Right renal pelvis (tissue), 4 donors: ENCODE results near the gene GPR18. TPM values are rescaled to one million over a fixed set of nuclear protein-coding genes. Genes with fewer than 3 reads are reported as not detected.

Source experiments
- DNase-seq, 4 donors: peaks; one replicate each; pipeline ENCODE4 v3.0.0-alpha.2; 2013; ENCODE audit warnings: low read depth in 4 of 4, low spot score in 3 of 4, missing footprints in 1 of 4
- polyA plus RNA-seq, 4 donors: library from polyadenylated mRNA; unstranded; fragments of 120-200 nt; gene quantifications; one replicate each; pipeline ENCODE4 v1.2.1, GENCODE V29; 2013; ENCODE audit not compliant: insufficient read length in 4 of 4

Gene GPR18
- polyA plus RNA-seq, 4 donors, result 0.16 to 0.33 (median 0.31) TPM; not detected in 1

DNA sequence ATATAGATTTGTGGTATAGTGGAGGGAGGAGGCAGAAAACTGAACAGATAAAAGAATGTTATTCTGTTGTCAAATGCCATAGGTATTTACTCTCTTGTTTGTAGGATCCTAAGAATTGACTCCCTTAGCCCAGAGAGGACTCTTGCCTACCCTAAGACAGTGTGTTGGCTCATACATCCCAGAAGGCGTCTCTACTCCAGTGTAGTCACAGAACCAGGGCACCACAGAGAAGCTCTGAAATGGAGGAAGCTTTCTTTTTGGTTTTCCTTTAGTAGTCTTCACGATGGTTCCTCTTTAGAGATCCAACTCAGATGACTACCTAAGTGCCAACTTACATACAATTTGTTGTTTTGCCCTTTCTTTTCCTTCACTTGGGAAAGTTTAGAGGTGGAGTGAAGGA is 35.0 kb upstream of the GPR18 start:
- no peak for DNase-seq

DNA sequence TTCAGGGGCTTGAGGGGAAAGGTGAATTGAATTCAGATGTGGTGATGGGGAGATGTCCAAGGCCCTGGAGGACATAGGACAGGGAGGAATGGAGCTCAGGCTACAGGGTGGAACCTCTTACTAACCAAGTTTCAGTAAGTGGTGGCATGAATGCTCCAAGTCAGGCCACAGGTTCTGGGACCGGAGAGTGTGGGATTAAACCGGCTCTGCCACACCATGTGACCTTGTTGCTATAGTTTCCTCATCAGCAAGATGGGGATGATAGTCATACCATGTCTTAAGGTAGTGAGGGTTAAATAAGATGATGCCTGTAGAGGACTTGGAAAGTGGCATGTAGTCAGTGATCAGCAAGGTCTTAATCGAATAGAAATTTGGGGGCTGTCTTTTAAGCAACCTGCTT is 32.7 kb upstream of the GPR18 start:
- no peak for DNase-seq

DNA sequence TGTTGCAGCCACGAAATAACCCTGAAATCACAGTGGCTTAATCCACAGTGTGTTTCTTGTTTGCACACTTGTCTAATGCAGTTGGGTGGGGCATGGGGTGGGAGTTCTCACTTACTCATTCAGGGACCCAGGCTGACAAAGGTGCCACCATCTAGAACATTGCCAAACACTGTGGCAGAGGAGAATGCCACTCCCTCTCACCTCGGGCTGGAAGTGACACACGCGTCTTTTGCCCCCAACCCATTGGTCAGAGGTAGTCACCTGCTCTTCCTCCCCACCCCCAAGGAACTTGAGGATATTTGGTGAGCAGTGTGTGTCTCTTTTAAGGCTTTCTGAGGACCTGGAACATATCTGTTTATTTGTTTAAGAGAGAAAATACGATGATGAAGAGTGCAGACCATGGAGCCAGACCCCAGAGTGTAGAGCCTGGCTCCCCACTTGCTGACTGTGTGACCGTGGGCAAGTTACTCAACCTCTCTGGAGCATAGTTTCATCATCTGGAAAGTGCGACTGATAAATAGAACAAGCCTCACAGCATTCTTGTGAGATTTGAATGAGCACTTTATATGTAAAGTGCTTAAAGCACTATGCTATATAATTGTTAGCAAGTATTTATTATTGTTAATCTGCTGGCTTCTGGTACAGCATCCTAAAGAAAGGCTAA is 31.6 kb upstream of the GPR18 start:
- DNase-seq, result no peak

DNA sequence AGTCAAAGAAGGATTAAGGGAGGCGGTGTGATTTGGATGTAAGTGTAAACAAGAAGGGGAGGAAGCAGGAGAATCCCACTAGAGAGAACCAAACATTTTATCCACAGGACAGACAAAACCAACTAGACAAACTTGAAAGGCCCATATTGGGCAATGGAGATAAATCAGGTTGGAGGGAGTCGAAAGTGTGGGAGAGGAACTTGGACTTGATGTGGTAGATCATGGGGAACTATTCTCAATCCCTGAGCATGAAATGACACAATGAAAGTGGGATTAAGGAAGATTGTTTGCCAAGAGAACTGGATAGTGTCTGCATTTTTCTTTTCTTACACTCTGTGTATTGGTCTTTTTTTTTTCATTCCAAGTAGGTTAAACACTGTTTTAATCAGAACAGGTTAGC is 31.1 kb upstream of the GPR18 start:
- DNase-seq, result no peak

DNA sequence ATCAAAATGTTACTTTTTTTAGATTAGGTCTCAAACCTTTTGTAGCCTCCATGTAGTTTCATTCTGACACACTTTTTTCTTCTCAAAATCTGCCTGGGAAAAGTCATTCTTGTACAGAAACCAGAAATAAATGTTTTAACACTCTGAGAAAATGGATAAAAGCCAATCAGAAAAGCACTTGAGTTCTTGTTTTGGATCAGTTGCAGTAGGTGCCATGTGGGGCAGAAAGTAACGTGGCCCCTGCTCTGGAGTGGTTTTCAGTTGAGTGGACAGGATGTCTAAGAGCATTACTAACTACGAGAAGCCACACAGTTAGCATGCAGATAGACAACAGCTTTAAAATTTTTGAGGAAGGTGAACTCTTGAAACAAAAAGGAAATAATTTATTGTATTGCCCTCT is 29.9 kb upstream of the GPR18 start:
- no peak for DNase-seq

DNA sequence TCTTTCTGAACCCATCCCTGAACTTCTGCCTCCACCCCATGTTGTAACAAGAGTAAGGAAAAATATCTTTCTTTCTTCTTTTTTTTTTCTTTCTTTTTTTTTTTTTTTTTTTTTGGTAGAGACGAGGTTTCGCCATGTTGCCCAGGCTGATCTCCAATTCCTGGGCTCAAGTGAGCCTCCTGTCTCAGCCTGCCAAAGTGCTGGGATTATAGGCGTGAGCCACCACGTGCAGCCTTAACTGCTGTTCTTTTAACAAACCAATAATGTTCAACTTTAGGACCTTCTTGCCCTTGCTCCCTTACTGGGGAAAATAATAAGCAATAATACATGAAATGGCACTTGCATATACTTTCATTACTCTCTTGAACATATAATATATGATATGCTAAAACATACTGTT is 29.4 kb upstream of the GPR18 start:
- DNase-seq, result no peak

DNA sequence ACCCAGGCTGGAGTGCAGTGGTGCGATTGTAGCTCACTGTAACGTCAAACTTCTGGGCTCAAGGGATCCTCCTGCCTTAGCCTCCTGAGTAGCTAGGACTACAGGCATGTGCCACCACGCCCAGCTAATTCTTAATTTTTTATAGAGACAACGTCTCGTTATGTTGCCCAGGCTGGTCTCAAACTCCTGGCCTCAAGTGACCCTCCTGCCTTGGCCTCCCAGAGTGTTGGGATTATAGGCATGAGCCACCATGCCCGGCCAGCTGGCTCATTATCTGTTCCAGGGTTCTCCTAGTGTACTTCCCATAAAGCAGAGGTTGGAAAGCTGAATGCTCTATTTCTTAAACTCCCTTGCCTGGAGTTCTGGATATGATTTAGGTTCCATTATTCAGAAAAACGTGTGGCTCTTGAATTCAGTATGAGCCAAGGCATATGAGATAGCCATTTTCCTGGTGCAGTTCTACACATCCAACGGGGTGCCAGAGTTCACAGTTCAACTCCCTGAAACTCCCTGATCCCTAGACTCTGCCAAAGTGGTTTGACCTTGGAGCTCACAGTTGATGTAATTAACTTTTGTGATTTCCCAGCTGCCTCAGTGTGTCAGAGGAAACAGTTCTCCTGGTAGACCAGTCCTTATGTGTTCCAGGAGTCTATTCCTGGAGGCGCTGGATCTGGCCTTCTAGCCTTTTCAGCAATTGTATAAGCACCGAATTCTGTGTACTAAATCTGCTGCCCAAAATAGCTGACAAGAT is 27.4 kb upstream of the GPR18 start:
- no peak for DNase-seq

DNA sequence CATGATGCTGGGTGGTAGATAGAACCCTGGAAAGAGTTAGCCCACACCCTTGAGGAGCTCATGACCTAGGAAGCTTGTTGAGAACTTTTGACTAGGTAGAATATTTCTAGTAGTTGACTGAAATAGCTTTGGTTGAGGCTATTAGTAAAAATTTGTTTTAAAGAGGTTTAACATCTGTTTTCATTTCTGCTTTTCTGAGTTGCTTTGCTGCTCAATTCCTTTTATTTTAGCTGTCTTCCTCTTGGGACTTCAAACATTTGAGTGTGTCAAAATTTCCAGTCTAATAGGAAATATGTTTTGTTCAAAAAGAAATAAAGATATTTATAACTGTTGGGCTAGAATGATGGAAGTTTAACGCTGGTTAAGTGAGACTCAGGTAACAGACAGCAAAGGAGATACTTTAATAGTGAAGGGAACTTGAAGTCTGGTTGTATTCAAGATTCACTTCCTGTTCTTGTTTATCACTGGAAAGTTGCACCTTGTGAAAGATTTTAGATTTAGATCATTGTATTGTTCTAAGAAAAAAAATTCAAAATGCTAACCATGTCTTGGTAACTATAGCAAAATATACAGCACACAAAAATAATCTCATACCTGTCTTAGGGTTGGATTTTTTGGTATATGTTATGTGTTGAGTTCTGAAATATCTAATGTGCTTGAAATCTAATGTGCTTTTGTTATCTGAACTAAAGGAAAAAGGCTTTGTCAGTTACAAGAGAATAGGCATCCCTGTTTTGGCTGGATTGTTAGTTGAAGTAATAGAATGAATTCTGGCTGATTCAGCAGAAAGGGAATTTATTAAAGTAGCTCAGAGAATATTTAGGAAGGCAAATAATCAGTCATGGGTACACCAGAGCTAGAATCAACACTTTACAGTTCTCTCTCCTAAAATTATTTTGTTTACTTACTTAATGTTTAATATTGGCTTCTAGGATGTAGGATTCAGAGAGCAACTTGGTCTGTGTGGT is 24.4 kb upstream of the GPR18 start:
- DNase-seq, result no peak

DNA sequence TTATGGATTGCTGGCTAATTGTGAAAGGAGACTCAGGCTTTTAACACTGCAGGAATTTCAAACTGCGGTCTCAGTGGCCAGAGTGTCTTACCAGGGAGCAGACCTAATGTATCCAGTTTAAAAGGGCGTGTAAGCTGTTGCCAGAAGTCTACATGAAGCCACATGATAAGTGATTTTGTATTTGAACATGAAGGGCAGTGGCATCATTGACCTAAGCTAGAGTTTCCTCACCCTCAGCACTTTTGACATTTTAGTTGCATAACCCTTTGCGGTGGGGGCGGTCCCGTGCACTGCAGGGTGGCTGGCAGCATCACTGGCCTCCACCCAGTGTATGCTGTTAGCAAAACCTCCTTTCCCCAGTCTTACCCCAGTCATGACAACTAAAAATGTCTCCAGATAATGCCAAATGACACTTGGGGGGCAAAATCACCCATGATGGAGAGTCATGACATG is 23.7 kb upstream of the GPR18 start:
- DNase-seq, result no peak

DNA sequence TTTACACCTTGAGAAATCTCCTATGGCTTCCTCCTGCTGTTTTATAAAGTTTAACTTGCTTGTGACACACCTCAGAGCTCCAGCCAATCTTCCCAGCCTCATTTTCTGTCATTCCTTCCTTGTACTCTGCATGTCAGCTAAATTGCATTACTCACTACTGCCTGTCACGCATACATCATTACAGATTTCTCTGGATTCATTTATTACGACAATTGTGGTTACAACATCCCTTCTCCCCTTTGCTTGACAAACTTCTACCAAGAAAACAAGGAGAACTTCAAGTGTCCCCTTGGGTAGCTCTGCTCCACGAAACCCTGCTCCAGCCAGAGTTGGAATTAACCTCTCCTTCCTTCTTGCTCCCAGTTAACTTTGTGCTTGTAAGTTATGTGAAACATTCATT is 22.0 kb upstream of the GPR18 start:
- no peak for DNase-seq

DNA sequence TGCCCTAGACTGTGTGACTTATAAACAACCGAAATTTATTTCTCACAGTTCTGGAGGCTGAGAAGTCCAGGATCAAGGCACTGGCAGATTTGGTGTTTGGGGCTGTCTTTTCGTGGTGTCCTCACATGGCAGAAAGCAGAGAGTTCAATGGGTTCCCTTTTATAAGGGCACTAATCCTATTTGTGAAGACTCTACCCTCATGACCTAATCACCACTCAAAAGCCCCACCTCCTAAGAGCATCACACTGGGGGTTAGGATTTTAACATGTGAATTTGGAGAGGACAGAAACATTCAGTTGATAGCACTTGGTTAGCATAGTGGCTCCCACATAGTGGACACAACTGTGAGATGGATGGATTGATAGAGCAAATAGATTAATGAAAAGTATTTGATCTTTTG is 21.5 kb upstream of the GPR18 start:
- no peak for DNase-seq

DNA sequence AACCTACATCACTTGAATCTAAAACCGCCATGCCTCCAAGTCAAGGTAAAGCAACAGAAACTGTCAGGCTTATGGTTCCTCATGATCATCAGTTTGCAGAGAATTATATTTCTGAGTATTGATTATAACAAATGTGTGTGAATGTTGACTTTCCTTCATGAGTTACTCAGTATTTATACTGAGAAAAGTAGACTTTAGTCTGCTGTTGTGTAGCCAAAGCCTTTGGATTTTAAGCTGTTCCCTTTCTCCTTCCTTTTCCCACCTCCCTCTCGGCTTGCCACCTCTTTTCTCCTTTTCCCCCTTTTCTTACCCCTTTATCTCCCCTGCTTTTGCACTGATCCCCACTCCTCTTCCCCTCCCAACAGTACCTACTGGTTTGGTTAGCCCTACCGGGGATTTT is 20.7 kb upstream of the GPR18 start:
- DNase-seq, result no peak

DNA sequence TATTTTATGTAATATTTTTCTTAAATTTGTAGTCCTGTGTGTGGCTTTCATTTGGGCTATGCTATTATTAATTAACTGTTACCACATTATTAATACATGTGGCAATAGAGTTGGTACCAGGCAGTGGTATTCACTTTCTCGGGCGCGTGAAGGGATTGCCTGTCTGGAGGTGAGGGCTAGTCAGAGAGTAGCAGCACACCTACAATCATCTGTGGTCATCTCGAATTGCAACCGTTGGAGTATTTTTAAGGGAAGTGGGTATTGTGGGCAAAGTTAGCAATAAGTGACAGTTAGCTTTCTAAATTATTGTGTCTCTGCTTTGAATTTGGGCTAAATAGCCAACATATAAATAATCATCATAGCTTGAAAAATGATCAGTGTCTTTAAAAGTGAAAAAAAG is 20.0 kb upstream of the GPR18 start:
- DNase-seq, result no peak

DNA sequence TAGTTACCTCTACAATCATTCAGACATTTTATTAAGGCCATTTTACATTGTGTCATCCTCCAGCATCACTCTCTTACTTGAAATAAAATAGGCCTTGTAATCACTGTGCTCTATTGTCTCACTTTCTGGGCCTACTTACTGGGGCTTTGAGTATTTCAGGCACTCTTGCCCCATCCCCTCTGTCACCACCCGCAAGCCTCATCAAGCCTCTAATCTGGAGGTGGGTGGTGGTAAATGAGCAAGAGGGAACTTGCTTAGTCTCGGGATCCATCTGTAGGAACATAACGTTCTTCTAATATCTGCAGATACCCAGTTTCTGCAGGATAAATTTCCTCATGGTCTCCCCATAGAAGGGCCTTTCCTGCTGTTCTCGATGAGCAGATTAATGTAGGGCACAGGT is 19.4 kb upstream of the GPR18 start:
- no peak for DNase-seq

DNA sequence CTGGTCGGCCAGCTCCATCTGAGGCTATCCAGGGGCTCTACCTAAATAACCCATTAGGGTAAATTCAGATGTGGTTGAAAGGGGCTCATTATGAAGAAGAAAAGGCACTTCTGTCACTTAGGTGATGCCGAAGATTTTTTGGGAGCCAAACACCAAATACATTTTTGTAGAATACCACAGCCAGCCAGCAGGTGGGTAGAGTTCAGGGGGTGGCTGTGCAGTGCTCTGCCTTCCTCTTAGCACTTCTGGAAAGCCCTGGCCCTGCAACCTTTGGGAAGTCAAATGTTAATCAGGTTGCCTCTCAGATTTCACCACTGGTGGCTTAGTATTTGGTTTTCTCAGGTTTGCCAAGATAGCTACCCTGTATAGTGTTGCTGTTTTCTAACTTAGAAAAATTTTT is 18.5 kb upstream of the GPR18 start:
- no peak for DNase-seq

DNA sequence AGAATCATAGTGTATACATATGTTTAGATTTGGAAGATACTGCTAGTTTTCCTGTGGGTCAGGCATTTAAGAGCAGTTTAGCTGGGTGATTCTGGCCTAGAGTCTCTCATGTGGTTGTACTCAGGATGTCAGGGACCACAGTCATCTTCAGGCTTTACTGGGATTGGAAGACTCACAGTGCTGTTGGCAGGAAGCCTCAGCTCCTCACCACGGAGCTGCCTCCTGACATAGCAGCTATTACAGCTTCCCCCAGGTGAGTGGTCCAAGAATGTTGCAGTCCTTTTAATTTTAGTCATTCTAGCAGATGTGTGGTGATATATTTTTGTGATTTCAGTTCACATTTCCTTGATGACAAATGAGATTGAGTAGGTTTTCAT is 16.9 kb upstream of the GPR18 start:
- DNase-seq, result no peak

DNA sequence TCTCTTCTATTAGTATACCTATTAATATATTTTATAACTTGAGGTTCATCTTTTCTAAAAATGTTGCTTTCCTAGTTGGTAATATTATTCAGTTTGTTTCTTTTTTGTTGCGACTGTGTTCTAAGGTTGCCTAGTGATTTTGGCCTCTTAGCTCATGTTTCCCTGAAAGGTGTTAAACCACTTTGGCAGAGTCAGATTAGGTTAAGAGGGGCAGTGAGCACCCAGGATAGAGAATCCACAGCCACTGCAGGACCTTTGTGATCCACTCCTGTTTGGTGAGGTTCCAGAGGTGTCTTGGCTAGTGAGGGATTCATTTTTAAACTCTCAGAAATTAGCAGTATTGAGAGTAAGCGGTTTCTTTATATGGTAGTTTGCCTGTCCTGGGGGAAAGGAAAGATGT is 14.9 kb upstream of the GPR18 start:
- DNase-seq, result no peak

DNA sequence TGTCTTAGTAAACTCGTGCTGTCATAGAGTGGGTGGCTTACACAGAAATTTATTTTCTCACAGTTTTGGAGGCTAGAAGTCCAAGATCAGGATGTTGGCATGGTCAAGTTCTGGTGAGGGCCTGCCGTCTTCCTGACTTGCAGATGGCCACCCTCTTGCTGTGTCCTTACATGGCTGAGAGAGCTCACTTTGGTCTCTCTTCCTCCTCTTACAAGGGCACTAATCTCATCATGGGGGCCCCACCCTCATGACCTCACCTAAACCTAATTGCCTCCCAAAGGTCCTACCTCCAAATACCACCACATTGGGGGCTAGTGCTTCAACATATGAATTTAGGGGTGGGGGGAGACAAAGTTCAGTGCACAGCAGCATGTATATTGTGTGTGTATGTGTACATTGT is 14.3 kb upstream of the GPR18 start:
- DNase-seq, result no peak

DNA sequence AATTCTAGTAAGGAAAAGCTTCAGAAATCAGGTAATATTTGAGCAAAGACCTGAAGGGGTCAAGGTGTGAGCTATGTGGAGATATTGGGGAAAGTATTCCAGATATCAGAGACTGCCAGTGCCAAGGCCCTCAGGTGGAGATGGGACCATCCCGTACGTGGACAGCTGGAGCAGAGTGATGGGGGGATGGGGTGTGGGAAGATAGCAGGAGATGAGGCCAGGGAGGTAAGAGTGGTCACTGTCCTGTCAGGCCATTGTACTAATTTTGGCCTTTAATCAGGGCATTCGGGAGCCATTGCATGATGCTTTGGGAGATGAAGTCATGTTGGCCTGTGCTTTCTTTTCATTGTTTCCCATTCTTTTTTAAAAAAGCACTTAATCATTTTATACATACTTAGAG is 13.1 kb upstream of the GPR18 start:
- DNase-seq, result no peak

DNA sequence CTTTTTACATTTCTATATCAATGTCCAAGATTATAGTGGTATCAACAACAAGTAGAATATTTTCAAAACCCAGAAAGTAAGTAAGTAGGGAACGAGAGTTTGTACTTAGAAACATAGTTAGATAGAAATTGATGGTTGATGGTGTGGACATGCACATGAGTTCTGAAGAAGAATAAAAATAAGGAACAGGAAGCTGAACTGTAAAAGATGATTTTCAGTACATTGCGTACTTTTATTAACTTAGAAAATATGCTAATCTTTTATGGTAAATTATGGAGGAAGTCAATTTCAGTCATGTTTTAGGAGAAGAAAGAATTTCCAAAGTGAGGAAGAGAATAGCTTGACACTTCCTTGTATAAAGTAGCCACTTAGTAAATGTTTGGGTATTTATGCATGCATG is 12.3 kb upstream of the GPR18 start:
- DNase-seq, result no peak

DNA sequence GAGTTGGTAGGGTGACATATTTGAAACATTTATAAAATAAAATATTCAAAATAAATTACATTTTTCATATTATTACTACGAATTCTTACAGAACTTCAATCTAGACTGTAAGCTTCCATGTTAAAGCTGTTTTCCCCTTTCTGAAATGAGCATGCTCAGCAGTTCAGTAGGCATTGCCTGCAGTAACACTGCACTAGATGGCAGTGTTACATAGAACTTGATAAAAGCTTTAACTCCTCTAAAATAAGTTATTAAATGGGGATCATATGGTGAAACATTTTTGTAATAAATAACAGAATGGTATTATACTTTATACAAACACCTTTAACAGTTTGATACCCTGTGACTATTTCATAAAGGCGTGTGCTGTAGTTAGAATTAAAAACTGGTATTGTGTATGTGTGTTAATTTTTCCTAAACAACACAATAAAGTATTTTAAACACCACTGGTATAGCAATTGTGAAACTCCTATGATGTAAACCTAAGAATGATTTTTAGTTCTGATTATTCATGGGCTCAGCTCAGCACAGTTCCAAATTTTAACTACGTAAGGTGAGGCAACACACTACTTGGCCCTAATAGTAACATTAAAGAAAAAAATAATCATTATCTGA is 11.6 kb upstream of the GPR18 start:
- DNase-seq, result no peak
